ENCODE data around the gene LHX4.

DNA sequence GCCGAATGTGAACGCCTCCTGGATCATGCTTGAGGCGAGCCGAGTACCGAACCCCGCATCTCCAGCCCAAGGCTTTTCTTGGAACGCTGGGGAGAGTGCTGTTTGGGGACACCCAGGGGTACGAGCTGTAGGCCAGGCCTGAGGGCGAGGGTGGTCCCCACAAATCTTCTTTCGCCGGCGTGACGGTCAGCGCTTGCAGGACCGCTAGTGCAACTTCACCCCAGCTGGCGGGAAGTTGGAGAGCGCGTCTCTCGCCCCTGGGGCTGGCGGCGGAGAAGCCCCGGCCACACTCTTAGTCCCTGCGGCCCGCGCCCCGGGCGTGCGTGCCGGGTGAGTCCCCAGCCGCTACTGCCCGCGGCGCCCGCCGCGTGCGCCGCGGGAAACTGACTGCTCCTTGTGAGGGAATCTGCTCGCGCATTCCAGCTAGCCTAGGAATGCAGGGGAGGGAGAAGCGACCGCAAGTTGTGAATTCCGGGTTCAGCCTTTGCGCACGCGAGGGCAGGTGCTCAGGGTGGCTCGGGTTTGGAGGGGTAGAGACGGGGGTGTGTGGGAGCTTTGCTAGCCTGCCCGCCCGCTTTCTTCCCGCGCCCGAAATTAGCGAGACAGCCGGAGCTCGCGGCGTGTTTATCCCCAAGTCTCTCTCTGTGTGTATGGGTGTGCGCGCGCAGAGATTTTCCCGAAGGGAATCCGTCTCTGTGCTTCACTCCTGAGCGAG is 884 bp downstream of the LHX4 start:
- no peak for TF ChIP-seq HINFP (CRISPR knock-in tag; IDR thresholded peaks at IDR 0.05; ENCODE audit: low read depth)
- TF ChIP-seq PAF1 (CRISPR knock-in tag; IDR thresholded peaks at IDR 0.05), result no peak
- TF ChIP-seq ARNTL (CRISPR knock-in tag; IDR thresholded peaks at IDR 0.05), result no peak
